SK-N-SH treated with all-trans-retinoic acid at 6 μM for 48 hours (cell line): ENCODE data around the gene SNRK.

Experiments used
- ATAC-seq: fragments of 200-7000 bp; cut with Tn5 transposase; 3 replicates; pipeline ENCODE4 v1.9.1; 2020; ENCODE audit warnings: mild to moderate bottlenecking, moderate library complexity
- ARNTL ChIP-seq: fragments of 450-650 bp; formaldehyde crosslinking; IDR thresholded peaks from 2 replicates; pipeline ENCODE4 v1.5.0; 2020; ENCODE audit warnings: low read depth, mild to moderate bottlenecking, moderate library complexity, borderline replicate concordance
- BACH2 ChIP-seq: fragments of 250-450 bp; sonication (Bioruptor Pico); IDR thresholded peaks from 2 replicates; pipeline ENCODE4 v1.9.0; 2021; ENCODE audit warnings: mild to moderate bottlenecking, borderline replicate concordance
- CSDC2 ChIP-seq: fragments of 250-450 bp; sonication (Bioruptor Pico); IDR thresholded peaks from 2 replicates; pipeline ENCODE4 v1.5.0; 2020; ENCODE audit warnings: mild to moderate bottlenecking, moderate library complexity
- ESRRG ChIP-seq: fragments of 250-450 bp; sonication (Bioruptor Pico); IDR thresholded peaks from 2 replicates; pipeline ENCODE4 v1.6.1; 2021; ENCODE audit warnings: mild to moderate bottlenecking
- ISL1 ChIP-seq: fragments of 250-450 bp; sonication (Bioruptor Pico); IDR thresholded peaks from 2 replicates; pipeline ENCODE4 v2.1.2; 2022; ENCODE audit warnings: mild to moderate bottlenecking, moderate library complexity
- PPARA ChIP-seq: fragments of 250-450 bp; sonication (Bioruptor Pico); IDR thresholded peaks from 2 replicates; pipeline ENCODE4 v1.5.0; 2020; ENCODE audit warnings: mild to moderate bottlenecking, borderline replicate concordance
- RARB ChIP-seq: fragments of 250-450 bp; sonication (Bioruptor Pico); IDR thresholded peaks from 2 replicates; pipeline ENCODE4 v1.8.0; 2021; ENCODE audit warnings: mild to moderate bottlenecking, moderate library complexity
- SNAI2 ChIP-seq: fragments of 250-450 bp; sonication (Bioruptor Pico); IDR thresholded peaks from 2 replicates; pipeline ENCODE4 v1.5.0; 2020; ENCODE audit warnings: mild to moderate bottlenecking, moderate library complexity
- TCF4 ChIP-seq: fragments of 250-450 bp; sonication (Bioruptor Pico); IDR thresholded peaks from 2 replicates; pipeline ENCODE4 v1.8.0; 2021; ENCODE audit warnings: mild to moderate bottlenecking, moderate library complexity, borderline replicate concordance
- TOX ChIP-seq: fragments of 250-450 bp; sonication (Bioruptor Pico); IDR thresholded peaks from 2 replicates; pipeline ENCODE4 v1.8.0; 2021; ENCODE audit warnings: mild to moderate bottlenecking, moderate library complexity, borderline replicate concordance
- ZC3H10 ChIP-seq: fragments of 250-450 bp; sonication (Bioruptor Pico); IDR thresholded peaks from 2 replicates; pipeline ENCODE4 v1.5.1; 2021; ENCODE audit warnings: mild to moderate bottlenecking, moderate library complexity
- ZFP3 ChIP-seq: fragments of 250-450 bp; sonication (Bioruptor Pico); IDR thresholded peaks from 2 replicates; pipeline ENCODE4 v1.5.0; 2020; ENCODE audit warnings: mild to moderate bottlenecking, moderate library complexity
- ZFP30 ChIP-seq: fragments of 450-650 bp; formaldehyde crosslinking; IDR thresholded peaks from 2 replicates; pipeline ENCODE4 v1.5.0; 2022; ENCODE audit warnings: mild to moderate bottlenecking, moderate library complexity
- ZNF565 ChIP-seq: fragments of 450-650 bp; formaldehyde crosslinking; conservative IDR thresholded peaks from 2 replicates; pipeline ENCODE4 v1.5.0; 2020; ENCODE audit warnings: low read depth, mild to moderate bottlenecking, moderate library complexity
- ZNF70 ChIP-seq: fragments of 450-650 bp; formaldehyde crosslinking; IDR thresholded peaks from 2 replicates; pipeline ENCODE4 v1.5.0; 2020; ENCODE audit warnings: mild to moderate bottlenecking, moderate library complexity
- ZNF8 ChIP-seq: fragments of 450-650 bp; formaldehyde crosslinking; IDR thresholded peaks from 2 replicates; pipeline ENCODE4 v1.5.0; 2020; ENCODE audit warnings: mild to moderate bottlenecking, moderate library complexity
- TF ChIP-seq, protein P1 (sequence below): fragments of 250-450 bp; sonication (Bioruptor Pico); IDR thresholded peaks from 2 replicates; pipeline ENCODE4 v1.5.1; 2021; ENCODE audit warnings: mild to moderate bottlenecking, moderate library complexity
- TF ChIP-seq, protein P2 (sequence below): fragments of 250-450 bp; sonication (Bioruptor Pico); IDR thresholded peaks from 2 replicates; pipeline ENCODE4 v1.8.0; 2020; ENCODE audit warnings: mild to moderate bottlenecking, moderate library complexity, borderline replicate concordance
- TF ChIP-seq, protein P3 (sequence below): fragments of 250-450 bp; sonication (Bioruptor Pico); IDR thresholded peaks from 2 replicates; pipeline ENCODE4 v1.5.1; 2020; ENCODE audit warnings: low read depth, mild to moderate bottlenecking, moderate library complexity
- TF ChIP-seq, protein P4 (sequence below): fragments of 250-450 bp; sonication (Bioruptor Pico); IDR thresholded peaks from 2 replicates; pipeline ENCODE4 v1.8.0; 2021; ENCODE audit warnings: low read depth, mild to moderate bottlenecking, moderate library complexity, borderline replicate concordance
- TF ChIP-seq, protein P5 (sequence below): fragments of 250-450 bp; sonication (Bioruptor Pico); IDR thresholded peaks from 2 replicates; pipeline ENCODE4 v1.5.0; 2020; ENCODE audit warnings: mild to moderate bottlenecking, moderate library complexity

The SNRK gene

DNA sequence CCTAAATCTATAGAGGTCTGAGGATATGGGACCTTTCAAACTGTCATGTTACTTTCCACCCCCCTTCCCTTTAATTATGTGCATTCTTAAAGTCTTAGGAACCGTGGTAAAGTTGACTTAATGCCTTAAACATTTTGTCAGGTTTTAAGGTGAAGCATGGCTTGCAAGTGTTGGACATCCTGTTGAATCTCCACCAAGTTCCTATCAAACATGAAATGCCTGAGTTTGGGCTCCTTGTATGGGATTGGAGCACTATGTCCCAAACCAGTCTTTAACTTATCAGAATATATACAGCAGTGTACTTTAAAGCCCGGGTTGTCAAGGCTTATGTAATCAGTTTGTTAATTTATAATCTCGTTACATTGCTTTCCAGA is 1.1 kb downstream of the SNRK start:
- ATAC-seq = no peak
- no peak for TF ChIP-seq ISL1 (CRISPR knock-in tag)
- no peak for TF ChIP-seq SNAI2 (CRISPR knock-in tag)
- TF ChIP-seq, protein P1, sequence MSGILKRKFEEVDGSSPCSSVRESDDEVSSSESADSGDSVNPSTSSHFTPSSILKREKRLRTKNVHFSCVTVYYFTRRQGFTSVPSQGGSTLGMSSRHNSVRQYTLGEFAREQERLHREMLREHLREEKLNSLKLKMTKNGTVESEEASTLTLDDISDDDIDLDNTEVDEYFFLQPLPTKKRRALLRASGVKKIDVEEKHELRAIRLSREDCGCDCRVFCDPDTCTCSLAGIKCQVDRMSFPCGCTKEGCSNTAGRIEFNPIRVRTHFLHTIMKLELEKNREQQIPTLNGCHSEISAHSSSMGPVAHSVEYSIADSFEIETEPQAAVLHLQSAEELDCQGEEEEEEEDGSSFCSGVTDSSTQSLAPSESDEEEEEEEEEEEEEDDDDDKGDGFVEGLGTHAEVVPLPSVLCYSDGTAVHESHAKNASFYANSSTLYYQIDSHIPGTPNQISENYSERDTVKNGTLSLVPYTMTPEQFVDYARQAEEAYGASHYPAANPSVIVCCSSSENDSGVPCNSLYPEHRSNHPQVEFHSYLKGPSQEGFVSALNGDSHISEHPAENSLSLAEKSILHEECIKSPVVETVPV = no peak

DNA sequence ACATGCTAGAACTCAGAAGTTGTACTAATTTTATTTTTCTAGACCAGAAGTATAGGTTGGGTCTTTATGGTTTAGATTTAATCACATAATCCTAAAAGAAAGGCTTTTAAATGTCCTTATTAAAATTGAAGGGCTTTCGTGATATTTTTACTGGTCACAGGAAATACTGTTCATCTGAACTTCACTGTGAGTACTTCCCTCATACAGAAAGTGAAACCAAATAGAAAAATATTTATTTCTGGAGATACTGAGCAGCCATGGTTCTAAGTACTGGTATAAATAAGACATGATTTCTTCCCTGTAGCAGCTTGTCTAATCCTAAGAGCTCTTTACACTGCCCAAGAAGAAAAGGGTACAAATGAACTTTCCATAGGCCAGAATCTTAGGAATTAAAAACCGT is 2.0 kb downstream of the SNRK start:
- peak; percentile 26; the same call in 1 of the 3 replicates for ATAC-seq
- no peak for TF ChIP-seq ZNF8
- no peak for TF ChIP-seq ZFP3 (CRISPR knock-in tag)
- TF ChIP-seq, protein P2, sequence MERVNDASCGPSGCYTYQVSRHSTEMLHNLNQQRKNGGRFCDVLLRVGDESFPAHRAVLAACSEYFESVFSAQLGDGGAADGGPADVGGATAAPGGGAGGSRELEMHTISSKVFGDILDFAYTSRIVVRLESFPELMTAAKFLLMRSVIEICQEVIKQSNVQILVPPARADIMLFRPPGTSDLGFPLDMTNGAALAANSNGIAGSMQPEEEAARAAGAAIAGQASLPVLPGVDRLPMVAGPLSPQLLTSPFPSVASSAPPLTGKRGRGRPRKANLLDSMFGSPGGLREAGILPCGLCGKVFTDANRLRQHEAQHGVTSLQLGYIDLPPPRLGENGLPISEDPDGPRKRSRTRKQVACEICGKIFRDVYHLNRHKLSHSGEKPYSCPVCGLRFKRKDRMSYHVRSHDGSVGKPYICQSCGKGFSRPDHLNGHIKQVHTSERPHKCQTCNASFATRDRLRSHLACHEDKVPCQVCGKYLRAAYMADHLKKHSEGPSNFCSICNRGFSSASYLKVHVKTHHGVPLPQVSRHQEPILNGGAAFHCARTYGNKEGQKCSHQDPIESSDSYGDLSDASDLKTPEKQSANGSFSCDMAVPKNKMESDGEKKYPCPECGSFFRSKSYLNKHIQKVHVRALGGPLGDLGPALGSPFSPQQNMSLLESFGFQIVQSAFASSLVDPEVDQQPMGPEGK (CRISPR knock-in tag) = no peak
- no peak for TF ChIP-seq ZFP30
- TF ChIP-seq CSDC2 (CRISPR knock-in tag) = no peak
- no peak for TF ChIP-seq ZC3H10
- TF ChIP-seq ISL1 (CRISPR knock-in tag) = no peak
- no peak for TF ChIP-seq RARB (CRISPR knock-in tag)
- TF ChIP-seq BACH2 (CRISPR knock-in tag) = no peak
- TF ChIP-seq, all 23 proteins: peak for 0

DNA sequence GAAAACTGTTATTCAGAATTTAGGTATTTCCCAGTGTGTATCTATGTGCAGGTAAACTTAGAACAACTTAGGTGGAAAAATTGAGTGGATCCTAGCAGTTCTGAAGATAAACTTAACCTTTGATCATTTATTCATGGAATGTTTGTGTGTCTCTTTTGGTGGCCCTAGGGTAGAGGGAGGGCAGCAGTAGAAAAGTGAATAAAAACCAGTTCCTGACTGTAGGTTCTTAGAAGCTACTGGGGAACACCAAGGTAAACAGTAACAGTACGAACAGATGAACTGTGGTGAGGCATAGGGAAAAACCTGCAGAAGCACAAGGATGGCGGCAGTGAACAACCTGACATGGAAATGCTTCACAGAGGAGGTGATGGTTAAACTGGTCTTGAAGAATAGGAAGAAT is 2.5 kb downstream of the SNRK start:
- TF ChIP-seq SNAI2 (CRISPR knock-in tag) = no peak
- no peak for TF ChIP-seq TCF4 (CRISPR knock-in tag)
- TF ChIP-seq ZNF8 = no peak
- TF ChIP-seq ESRRG (CRISPR knock-in tag) = no peak
- TF ChIP-seq ZC3H10 = no peak
- TF ChIP-seq ARNTL (CRISPR knock-in tag) = no peak
- TF ChIP-seq, protein P3, sequence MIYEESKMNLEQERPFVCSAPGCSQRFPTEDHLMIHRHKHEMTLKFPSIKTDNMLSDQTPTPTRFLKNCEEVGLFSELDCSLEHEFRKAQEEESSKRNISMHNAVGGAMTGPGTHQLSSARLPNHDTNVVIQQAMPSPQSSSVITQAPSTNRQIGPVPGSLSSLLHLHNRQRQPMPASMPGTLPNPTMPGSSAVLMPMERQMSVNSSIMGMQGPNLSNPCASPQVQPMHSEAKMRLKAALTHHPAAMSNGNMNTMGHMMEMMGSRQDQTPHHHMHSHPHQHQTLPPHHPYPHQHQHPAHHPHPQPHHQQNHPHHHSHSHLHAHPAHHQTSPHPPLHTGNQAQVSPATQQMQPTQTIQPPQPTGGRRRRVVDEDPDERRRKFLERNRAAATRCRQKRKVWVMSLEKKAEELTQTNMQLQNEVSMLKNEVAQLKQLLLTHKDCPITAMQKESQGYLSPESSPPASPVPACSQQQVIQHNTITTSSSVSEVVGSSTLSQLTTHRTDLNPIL (CRISPR knock-in tag) = no peak
- TF ChIP-seq TOX (CRISPR knock-in tag) = no peak
- TF ChIP-seq PPARA = no peak
- TF ChIP-seq, protein P4, sequence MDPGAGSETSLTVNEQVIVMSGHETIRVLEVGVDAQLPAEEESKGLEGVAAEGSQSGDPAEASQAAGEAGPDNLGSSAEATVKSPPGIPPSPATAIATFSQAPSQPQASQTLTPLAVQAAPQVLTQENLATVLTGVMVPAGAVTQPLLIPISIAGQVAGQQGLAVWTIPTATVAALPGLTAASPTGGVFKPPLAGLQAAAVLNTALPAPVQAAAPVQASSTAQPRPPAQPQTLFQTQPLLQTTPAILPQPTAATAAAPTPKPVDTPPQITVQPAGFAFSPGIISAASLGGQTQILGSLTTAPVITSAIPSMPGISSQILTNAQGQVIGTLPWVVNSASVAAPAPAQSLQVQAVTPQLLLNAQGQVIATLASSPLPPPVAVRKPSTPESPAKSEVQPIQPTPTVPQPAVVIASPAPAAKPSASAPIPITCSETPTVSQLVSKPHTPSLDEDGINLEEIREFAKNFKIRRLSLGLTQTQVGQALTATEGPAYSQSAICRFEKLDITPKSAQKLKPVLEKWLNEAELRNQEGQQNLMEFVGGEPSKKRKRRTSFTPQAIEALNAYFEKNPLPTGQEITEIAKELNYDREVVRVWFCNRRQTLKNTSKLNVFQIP (CRISPR knock-in tag) = no peak
- TF ChIP-seq, protein P1 = no peak
- no peak for TF ChIP-seq ZFP30
- no peak for TF ChIP-seq ISL1 (CRISPR knock-in tag)
- no peak for TF ChIP-seq ZFP3 (CRISPR knock-in tag)
- no peak for TF ChIP-seq ZNF565 (CRISPR knock-in tag)
- TF ChIP-seq, protein P5, sequence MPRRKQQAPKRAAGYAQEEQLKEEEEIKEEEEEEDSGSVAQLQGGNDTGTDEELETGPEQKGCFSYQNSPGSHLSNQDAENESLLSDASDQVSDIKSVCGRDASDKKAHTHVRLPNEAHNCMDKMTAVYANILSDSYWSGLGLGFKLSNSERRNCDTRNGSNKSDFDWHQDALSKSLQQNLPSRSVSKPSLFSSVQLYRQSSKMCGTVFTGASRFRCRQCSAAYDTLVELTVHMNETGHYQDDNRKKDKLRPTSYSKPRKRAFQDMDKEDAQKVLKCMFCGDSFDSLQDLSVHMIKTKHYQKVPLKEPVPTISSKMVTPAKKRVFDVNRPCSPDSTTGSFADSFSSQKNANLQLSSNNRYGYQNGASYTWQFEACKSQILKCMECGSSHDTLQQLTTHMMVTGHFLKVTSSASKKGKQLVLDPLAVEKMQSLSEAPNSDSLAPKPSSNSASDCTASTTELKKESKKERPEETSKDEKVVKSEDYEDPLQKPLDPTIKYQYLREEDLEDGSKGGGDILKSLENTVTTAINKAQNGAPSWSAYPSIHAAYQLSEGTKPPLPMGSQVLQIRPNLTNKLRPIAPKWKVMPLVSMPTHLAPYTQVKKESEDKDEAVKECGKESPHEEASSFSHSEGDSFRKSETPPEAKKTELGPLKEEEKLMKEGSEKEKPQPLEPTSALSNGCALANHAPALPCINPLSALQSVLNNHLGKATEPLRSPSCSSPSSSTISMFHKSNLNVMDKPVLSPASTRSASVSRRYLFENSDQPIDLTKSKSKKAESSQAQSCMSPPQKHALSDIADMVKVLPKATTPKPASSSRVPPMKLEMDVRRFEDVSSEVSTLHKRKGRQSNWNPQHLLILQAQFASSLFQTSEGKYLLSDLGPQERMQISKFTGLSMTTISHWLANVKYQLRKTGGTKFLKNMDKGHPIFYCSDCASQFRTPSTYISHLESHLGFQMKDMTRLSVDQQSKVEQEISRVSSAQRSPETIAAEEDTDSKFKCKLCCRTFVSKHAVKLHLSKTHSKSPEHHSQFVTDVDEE = no peak
- TF ChIP-seq RARB (CRISPR knock-in tag) = no peak
- TF ChIP-seq BACH2 (CRISPR knock-in tag) = no peak
- TF ChIP-seq, protein P2 (CRISPR knock-in tag) = no peak
- TF ChIP-seq ZNF70 (CRISPR knock-in tag) = no peak
- TF ChIP-seq, all 23 proteins: peak for 0
- ATAC-seq = no peak
